H1 (cell line): ENCODE measurements around the gene ANKRD29. TPM values are rescaled to one million over a fixed set of nuclear protein-coding genes. Genes with fewer than 3 reads are reported as not detected.

Experiments
- CTCF ChIA-PET: fragments of 300-600 bp; sonication (Branson Sonifier 250); formaldehyde crosslinking; loops from one replicate; lab custom pipeline; 2021; ENCODE audit not compliant: partially characterized antibody; lab: Charles Lee
- POLR2A ChIA-PET: fragments of 300-600 bp; sonication (Branson Sonifier 250); formaldehyde crosslinking; loops from one replicate; lab custom pipeline; 2021; ENCODE audit warnings: inconsistent platforms; ENCODE audit not compliant: partially characterized antibody; lab: Charles Lee
- DNase-seq, 2 experiments: peaks; one replicate each; pipeline versions ENCODE4 v3.0.0 to v3.0.0-alpha.2; 2010 to 2022; ENCODE audit warnings: low spot score in 2 of 2, low read depth in 1 of 2, mixed read lengths in 1 of 2
- FAIRE-seq: peaks from 2 replicates; lab custom pipeline; 2011; peaks lifted over from hg19 to GRCh38; lab: Jason Lieb, UNC
- H2AFZ ChIP-seq: 2 replicates; pipeline ENCODE4 v1.8.1; 2012; ENCODE audit warnings: low read length, inconsistent platforms
- H2AK5ac ChIP-seq: 2 replicates; pipeline ENCODE4 v1.6.1; 2013; ENCODE audit warnings: low read depth, low read length
- H2BK120ac ChIP-seq: replicated peaks from 2 replicates; pipeline ENCODE3; 2013; ENCODE audit warnings: low read depth, low read length, inconsistent platforms
- H2BK12ac ChIP-seq: 2 replicates; pipeline ENCODE4 v1.6.1; 2013; ENCODE audit warnings: low read depth, low read length
- H2BK15ac ChIP-seq: 2 replicates; pipeline ENCODE4 v1.6.1; 2013; ENCODE audit warnings: low read length
- H2BK20ac ChIP-seq: 2 replicates; pipeline ENCODE4 v1.6.1; 2013; ENCODE audit warnings: low read length
- H2BK5ac ChIP-seq: 2 replicates; pipeline ENCODE4 v1.6.1; 2013; ENCODE audit warnings: low read depth, low read length
- H3K14ac ChIP-seq: 2 replicates; pipeline ENCODE4 v1.6.1; 2013; ENCODE audit warnings: inconsistent platforms; ENCODE audit not compliant: insufficient read length
- H3K18ac ChIP-seq: 2 replicates; pipeline ENCODE4 v1.6.1; 2013; ENCODE audit warnings: low read length; ENCODE audit errors: extremely low read depth
- H3K23ac ChIP-seq: 2 replicates; pipeline ENCODE4 v1.6.1; 2013; ENCODE audit warnings: inconsistent platforms; ENCODE audit not compliant: insufficient read length
- H3K23me2 ChIP-seq: 2 replicates; pipeline ENCODE4 v1.6.1; 2013; ENCODE audit warnings: low read depth, low read length
- H3K27ac ChIP-seq: 2 replicates; pipeline ENCODE4 v1.6.1; 2011; ENCODE audit warnings: low read depth, low read length, inconsistent platforms
- H3K27me3 ChIP-seq, 4 experiments: replicated peaks in 1 of 4; 1 replicate in 1 of 4; 2 replicates in 3 of 4; pipeline versions ENCODE4 v1.6.1 to v1.8.1; 2011 to 2013; ENCODE audit warnings: low read length in 3 of 4, mild to moderate bottlenecking in 3 of 4, inconsistent platforms in 2 of 4, mixed read lengths in 2 of 4, moderate library complexity in 1 of 4; ENCODE audit not compliant: control insufficient read depth in 3 of 4, insufficient read depth in 3 of 4; ENCODE audit errors: extremely low read depth in 1 of 4
- H3K36me3 ChIP-seq, 4 experiments: 2 replicates each; pipeline versions ENCODE4 v1.6.1 to v1.8.1; 2011 to 2013; ENCODE audit warnings: mild to moderate bottlenecking in 4 of 4, low read length in 3 of 4, moderate library complexity in 2 of 4, control low read depth in 1 of 4, inconsistent platforms in 1 of 4; ENCODE audit not compliant: insufficient read depth in 4 of 4, control insufficient read depth in 2 of 4
- H3K4ac ChIP-seq: replicated peaks from 2 replicates; pipeline ENCODE3; 2013; ENCODE audit warnings: low read length, low read depth, mixed read lengths, inconsistent platforms; ENCODE audit not compliant: insufficient read length
- H3K4me1 ChIP-seq, 4 experiments: replicated peaks in 1 of 4; 1 replicate in 1 of 4; 2 replicates in 3 of 4; pipeline versions ENCODE4 v1.6.1 to v1.8.1; 2011 to 2013; ENCODE audit warnings: low read length in 3 of 4, inconsistent platforms in 2 of 4, mixed read lengths in 1 of 4; ENCODE audit not compliant: insufficient read depth in 4 of 4, control insufficient read depth in 3 of 4
- H3K4me2 ChIP-seq, 2 experiments: 2 replicates each; pipeline versions ENCODE4 v1.6.1 to v1.8.1; 2011 to 2013; ENCODE audit warnings: low read depth in 2 of 2, low read length in 2 of 2, control low read depth in 1 of 2, inconsistent platforms in 1 of 2, mild to moderate bottlenecking in 1 of 2; ENCODE audit not compliant: insufficient read depth in 1 of 2
- H3K4me3 ChIP-seq, 4 experiments: fragments of 200-600, 300-600 bp in 1 of 4; sonication (generic), shearing (Covaris generic), sonication (Bioruptor Twin) in 1 of 4; 2 replicates each; pipeline versions ENCODE4 v1.5.1 to v1.8.1; 2011 to 2016; ENCODE audit warnings: low read length in 4 of 4, low read depth in 3 of 4, control low read depth in 2 of 4, inconsistent platforms in 2 of 4, mild to moderate bottlenecking in 2 of 4, mixed read lengths in 1 of 4, moderate library complexity in 1 of 4; ENCODE audit not compliant: insufficient read depth in 2 of 4; ENCODE audit errors: extremely low read depth in 1 of 4
- H3K56ac ChIP-seq: replicated peaks from 2 replicates; pipeline ENCODE3; 2013; ENCODE audit warnings: low read depth, mild to moderate bottlenecking, mixed read lengths, low read length, inconsistent platforms; ENCODE audit not compliant: insufficient read length
- H3K79me1 ChIP-seq: 2 replicates; pipeline ENCODE4 v1.6.1; 2013; ENCODE audit warnings: low read depth, low read length, control low read depth
- H3K79me2 ChIP-seq, 2 experiments: 2 replicates each; pipeline versions ENCODE4 v1.6.1 to v1.8.1; 2012 to 2013; ENCODE audit warnings: low read length in 2 of 2, mild to moderate bottlenecking in 2 of 2, inconsistent platforms in 1 of 2; ENCODE audit not compliant: insufficient read depth in 2 of 2, control insufficient read depth in 1 of 2
- H3K9ac ChIP-seq, 4 experiments: replicated peaks in 1 of 4; 1 replicate in 1 of 4; 2 replicates in 3 of 4; pipeline versions ENCODE4 v1.6.1 to v1.8.1; 2011 to 2013; ENCODE audit warnings: low read depth in 3 of 4, low read length in 3 of 4, control low read depth in 2 of 4, mild to moderate bottlenecking in 2 of 4, moderate library complexity in 2 of 4, inconsistent platforms in 1 of 4; ENCODE audit errors: extremely low read depth in 1 of 4
- H3K9me3 ChIP-seq, 2 experiments: 2 replicates each; pipeline versions ENCODE4 v1.6.1 to v1.8.1; 2012 to 2013; ENCODE audit warnings: mild to moderate bottlenecking in 2 of 2, moderate library complexity in 2 of 2, control low read depth in 1 of 2, inconsistent platforms in 1 of 2, low read depth in 1 of 2, low read length in 1 of 2, mixed read lengths in 1 of 2; ENCODE audit not compliant: insufficient read depth in 2 of 2
- H4K20me1 ChIP-seq, 2 experiments: replicated peaks in 1 of 2; 2 replicates each; pipeline versions ENCODE3 to v1.8.1; 2011 to 2013; ENCODE audit warnings: inconsistent platforms in 2 of 2, low read length in 2 of 2, mild to moderate bottlenecking in 1 of 2; ENCODE audit not compliant: insufficient read depth in 2 of 2, control insufficient read depth in 1 of 2
- H4K5ac ChIP-seq: 2 replicates; pipeline ENCODE4 v1.6.1; 2013; ENCODE audit warnings: low read length, low read depth, mixed read lengths, inconsistent platforms; ENCODE audit not compliant: insufficient read length
- H4K8ac ChIP-seq: 2 replicates; pipeline ENCODE4 v1.8.0; 2013; ENCODE audit warnings: mild to moderate bottlenecking, moderate library complexity, low read length, inconsistent platforms; ENCODE audit not compliant: insufficient read depth; ENCODE audit errors: extremely low read depth
- H4K91ac ChIP-seq: replicated peaks from 2 replicates; pipeline ENCODE3; 2013; ENCODE audit warnings: low read length, mixed read lengths, inconsistent platforms; ENCODE audit not compliant: insufficient read length
- ASH2L ChIP-seq: fragments of 200-600, 300-600 bp; sonication (generic); IDR thresholded peaks from one replicate; pipeline ENCODE4 v1.7.1; 2017; ENCODE audit warnings: low read length
- BRCA1 ChIP-seq: IDR thresholded peaks from 2 replicates; pipeline ENCODE4 v1.6.1; 2012; ENCODE audit warnings: low read depth, low read length, improper control_type of control experiment
- CEBPB ChIP-seq: IDR thresholded peaks from 2 replicates; pipeline ENCODE4 v1.6.1; 2012; ENCODE audit warnings: low read depth, low read length
- E2F6 ChIP-seq: IDR thresholded peaks from 2 replicates; pipeline ENCODE4 v1.6.1; 2012; ENCODE audit warnings: inconsistent platforms
- EGR1 ChIP-seq: IDR thresholded peaks from 2 replicates; pipeline ENCODE4 v1.6.1; 2011; ENCODE audit warnings: low read depth, low read length, borderline replicate concordance
- HDAC2 ChIP-seq, 2 experiments: fragments of 300-600 bp in 1 of 2; sonication (generic) in 1 of 2; IDR thresholded peaks; 2 replicates each; pipeline ENCODE4 v1.6.1; 2011 to 2012; ENCODE audit warnings: low read depth in 2 of 2, low read length in 2 of 2, mild to moderate bottlenecking in 2 of 2, moderate library complexity in 2 of 2, borderline replicate concordance in 1 of 2, inconsistent platforms in 1 of 2
- POLR2A ChIP-seq, 2 experiments: IDR thresholded peaks; 1 replicate in 1 of 2; 2 replicates in 1 of 2; pipeline ENCODE4 v1.6.1; 2011; ENCODE audit warnings: low read depth in 2 of 2, low read length in 2 of 2, mild to moderate bottlenecking in 2 of 2; ENCODE audit errors: control extremely low read depth in 1 of 2
- RNF2 ChIP-seq: fragments of 200-900, 300-1000 bp; sonication (generic); IDR thresholded peaks from 2 replicates; pipeline ENCODE4 v1.7.1; 2016; ENCODE audit warnings: borderline replicate concordance, low read depth, mild to moderate bottlenecking, antibody characterized with exemption, low read length; ENCODE audit not compliant: poor library complexity, severe bottlenecking; ENCODE audit errors: missing control alignments
- TAF1 ChIP-seq: IDR thresholded peaks from 2 replicates; pipeline ENCODE4 v1.6.1; 2011; ENCODE audit warnings: mild to moderate bottlenecking, low read depth, low read length
- TAF7 ChIP-seq: optimal IDR thresholded peaks from 2 replicates; pipeline ENCODE3; 2011; ENCODE audit warnings: low read depth, mild to moderate bottlenecking, inconsistent platforms, low read length, moderate library complexity, borderline replicate concordance
- TCF12 ChIP-seq: IDR thresholded peaks from 2 replicates; pipeline ENCODE4 v1.6.1; 2011; ENCODE audit warnings: low read depth, mild to moderate bottlenecking, low read length
- YY1 ChIP-seq: IDR thresholded peaks from 2 replicates; pipeline ENCODE4 v1.6.1; 2011; ENCODE audit warnings: low read depth, mild to moderate bottlenecking, low read length
- ZNF274 ChIP-seq: IDR thresholded peaks from 2 replicates; pipeline ENCODE4 v1.7.0; 2012; ENCODE audit warnings: low read length, borderline replicate concordance; ENCODE audit errors: extremely low read depth
- WGBS, 2 experiments: shearing (Covaris generic) in 1 of 2; methylation state at CpG; one replicate each; pipeline versions ENCODE4 v1.1.6 to v1.1.7; 2013 to 2015; ENCODE audit warnings: low lambda C conversion rate in 2 of 2, mixed read lengths in 2 of 2, inconsistent platforms in 1 of 2, low coverage in 1 of 2, missing lambda C conversion rate in 1 of 2; ENCODE audit not compliant: insufficient replicate concordance in 2 of 2, insufficient coverage in 1 of 2, insufficient read length in 1 of 2; ENCODE audit errors: extremely low coverage in 1 of 2, missing lambda C conversion rate in 1 of 2; 5-methylcytosine and 5-hydroxymethylcytosine counted together
- polyA plus RNA-seq, 7 experiments: library from polyadenylated mRNA; depleted of rRNA in 3 of 7; stranded (reverse) in 5 of 7; unstranded in 2 of 7; fragments of >200 nt in 5 of 7; fragments of 200-250 nt in 2 of 7; gene quantifications; 1 replicate in 5 of 7; 2 replicates in 1 of 7; 4 replicates in 1 of 7; pipeline versions ENCODE4 v1.2.1 to v1.2.3, GENCODE V29; 2011 to 2013; ENCODE audit warnings: missing spikeins in 2 of 7, mixed read lengths in 2 of 7
- total RNA-seq: library from RNA; stranded (reverse); fragmentation: NEBNext Ultra II Directional; extraction: Animal tissue kit (Norgen Biotek cat#: 25700); gene quantifications from 2 replicates; pipeline ENCODE4 v1.2.1, GENCODE V29; 2021

The ANKRD29 gene
- total and polyA plus RNA-seq, 2 of the 8 experiments (the other 6 are each of a cell fraction or from before 2014, with no cell fraction given), result 3.0 to 7.3 TPM

- no peaks in the 10 kb centered on the region for H3K27me3 ChIP-seq
- FAIRE-seq (no peak), DNase-seq (no peak)
- H3K14ac ChIP-seq, result no peak overlapping the region
- no peak overlapping the region for H2BK20ac ChIP-seq
- H3K4me2 ChIP-seq, result no peak overlapping the region
- H2AFZ ChIP-seq, result no peak overlapping the region
- no peak overlapping the region for H2BK12ac ChIP-seq
- no peak overlapping the region for H3K9ac ChIP-seq
- H4K8ac ChIP-seq, result no peak overlapping the region
- ChIA-PET CTCF (interaction anchor here (1.1 to 1.8 kb wide), 2 partner anchors 13 to 49 kb away, joined by 3 to 4 read pairs; no protein-coding TSS in a partner anchor), POLR2A (interaction anchor here (0.5 kb wide), 1 partner anchor 181 kb away, joined by 3 read pairs; no protein-coding TSS in a partner anchor)
- no peak overlapping the region for H3K4me3 ChIP-seq
- H3K9me3 ChIP-seq, result no peaks in the 10 kb centered on the region
- no peaks in the 10 kb centered on the region for H4K20me1 ChIP-seq
- H2AK5ac ChIP-seq, result no peak overlapping the region
- H2BK5ac ChIP-seq, result no peak overlapping the region
- H3K23me2 ChIP-seq, result no peaks in the 10 kb centered on the region
- H3K18ac ChIP-seq, result no peak overlapping the region
- no peaks in the 10 kb centered on the region for H3K79me2 ChIP-seq
- H3K4me1 ChIP-seq, result peaks cover 0 to 3% (median 2%) of the 10 kb centered on the region in 4 experiments; a peak in 5 of 7 replicates
- no peak overlapping the region for H3K27ac ChIP-seq
- H3K4ac ChIP-seq, result no peak overlapping the region
- no peak overlapping the region for H2BK120ac ChIP-seq
- no peak overlapping the region for H4K5ac ChIP-seq
- no peak overlapping the region for H3K56ac ChIP-seq
- no peaks in the 10 kb centered on the region for H3K36me3 ChIP-seq
- H2BK15ac ChIP-seq, result no peak overlapping the region; the same call in 1 of the 2 replicates
- H4K91ac ChIP-seq, result no peak overlapping the region
- H3K79me1 ChIP-seq, result no peaks in the 10 kb centered on the region
- no peak overlapping the region for H3K23ac ChIP-seq
- WGBS, 2 experiments, result 85% methylated on average over 2 of the region's 2 CpGs; no CpG with 5 or more reads in 1 of the 2 experiments
- TF ChIP-seq E2F6 (no peak), TCF12 (no peak), BRCA1 (no peak), EGR1 (no peak), ASH2L (no peak), POLR2A (IDR thresholded peaks at IDR 0.05; ENCODE audit: control extremely low read depth in 1 of 2, low read depth in 2 of 2, low read length in 2 of 2) (no peak), TAF7 (no peak), TAF1 (no peak), CEBPB (no peak), YY1 (no peak), HDAC2 (IDR thresholded peaks at IDR 0.05; ENCODE audit: borderline replicate concordance in 1 of 2, low read depth in 2 of 2, low read length in 2 of 2) (no peak), RNF2 (no peak), ZNF274 (no peak)
Observed at GRCh38 chr18:23643815-23644490, 18.8 kb downstream of the ANKRD29 start.
